ENCODE measurements around the gene NBEAL1. TPM values are rescaled to one million over a fixed set of nuclear protein-coding genes. Genes with fewer than 3 reads are reported as not detected.
"Not testable (repeated sequence)": the region's sequence is repeated elsewhere in the genome, so short reads cannot be mapped to it uniquely, and the experiment has no call there.

Gene NBEAL1
- total RNA-seq, 1 experiment from 2014 or later: 17.0 TPM

DNA sequence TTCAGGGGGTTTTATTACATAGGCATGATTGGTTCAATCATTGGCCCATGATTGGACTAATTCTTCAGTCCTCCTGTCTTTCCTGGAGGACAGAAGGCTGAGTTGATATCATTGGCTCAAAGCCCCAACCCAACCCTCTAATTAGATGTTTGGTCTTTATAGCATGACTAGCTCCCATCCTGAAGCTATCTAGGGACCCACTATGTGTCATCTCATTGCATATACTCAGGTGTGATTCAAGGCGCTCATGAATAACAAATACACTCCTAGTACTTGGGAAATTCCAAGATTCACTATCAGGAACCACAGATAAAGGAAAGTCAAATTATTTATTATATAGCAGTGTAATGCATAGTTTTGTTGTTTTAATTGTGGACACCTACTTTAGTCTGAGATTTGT lies 24.9 kb upstream of the NBEAL1 start:
- TF ChIP-seq YY1 (IDR thresholded peaks at IDR 0.05; ENCODE audit: extremely low read depth, insufficient replicate concordance, low read depth, low read length) (no peak), POLR2A (IDR thresholded peaks at IDR 0.05; ENCODE audit: borderline replicate concordance, extremely low read depth, insufficient read depth, insufficient read length) (no peak), ZFX (IDR thresholded peaks at IDR 0.05) (no peak)
- no peaks in the 10 kb centered on the region for H3K79me2 ChIP-seq (ENCODE audit: insufficient read depth, low read length)
- H3K4me2 ChIP-seq (ENCODE audit: low read length): no peak overlapping the region
- ChIA-PET RAD21 (ENCODE audit: low non-redundant PET in 1 of 2, low total read pairs in 2 of 2, uncharacterized antibody in 2 of 2, unreplicated experiment in 2 of 2) (no interaction called here), CTCF (no interaction called here), POLR2A (no interaction called here)
- intact Hi-C loops (cut with micrococcal nuclease): no loop called here
- H3K36me3 ChIP-seq (ENCODE audit: control insufficient read depth in 1 of 2, insufficient read depth in 2 of 2, low read length in 2 of 2): no peaks in the 10 kb centered on the region
- no peaks in the 10 kb centered on the region for H3K9me2 ChIP-seq (ENCODE audit: insufficient read depth)
- no peaks in the 10 kb centered on the region for H3K4me1 ChIP-seq (ENCODE audit: control insufficient read depth in 1 of 2, insufficient read depth in 2 of 2, low read length in 2 of 2)
- ATAC-seq (no peak), DNase-seq (ENCODE audit: low read depth, low spot score) (no peak)
- H2AFZ ChIP-seq (ENCODE audit: low read depth, low read length, poor library complexity, severe bottlenecking): no peak overlapping the region
- no peaks in the 10 kb centered on the region for H3K27me3 ChIP-seq (ENCODE audit: insufficient read depth, low read length)
- no peak overlapping the region for H3K9ac ChIP-seq (ENCODE audit: low read length)
- no peaks in the 10 kb centered on the region for H3K9me3 ChIP-seq (ENCODE audit: control insufficient read depth in 1 of 2, insufficient read depth in 1 of 2, low read depth in 1 of 2, low read length in 2 of 2)
- no TSS peak for BruUV-seq (replicated peaks)
- H3K27ac ChIP-seq (ENCODE audit: low read depth, low read length): no peak overlapping the region
- H4K20me1 ChIP-seq (ENCODE audit: insufficient read depth): no peaks in the 10 kb centered on the region
- no peak overlapping the region for H3K4me3 ChIP-seq (replicated peaks in 1 of 2; ENCODE audit: low read depth in 1 of 2, low read length in 2 of 2)

GRCh38 chr2:202990501-202990900 lies 24.2 kb upstream of the NBEAL1 start:
- H3K79me2 ChIP-seq (ENCODE audit: insufficient read depth, low read length): no peaks in the 10 kb centered on the region
- H3K4me2 ChIP-seq (ENCODE audit: low read length): no peak overlapping the region
- H3K9me2 ChIP-seq (ENCODE audit: insufficient read depth): no peaks in the 10 kb centered on the region
- H3K4me1 ChIP-seq (ENCODE audit: control insufficient read depth in 1 of 2, insufficient read depth in 2 of 2, low read length in 2 of 2): no peaks in the 10 kb centered on the region
- no peaks in the 10 kb centered on the region for H3K9me3 ChIP-seq (ENCODE audit: control insufficient read depth in 1 of 2, insufficient read depth in 1 of 2, low read depth in 1 of 2, low read length in 2 of 2)
- ChIA-PET RAD21 (ENCODE audit: low non-redundant PET in 1 of 2, low total read pairs in 2 of 2, uncharacterized antibody in 2 of 2, unreplicated experiment in 2 of 2) (no interaction called here), POLR2A (no interaction called here), CTCF (no interaction called here)
- no peaks in the 10 kb centered on the region for H3K36me3 ChIP-seq (ENCODE audit: control insufficient read depth in 1 of 2, insufficient read depth in 2 of 2, low read length in 2 of 2)
- intact Hi-C loops (cut with micrococcal nuclease): no loop called here
- ATAC-seq (no peak), DNase-seq (ENCODE audit: low read depth, low spot score) (no peak)
- H3K9ac ChIP-seq (ENCODE audit: low read length): no peak overlapping the region
- TF ChIP-seq EZH2phosphoT487 (IDR thresholded peaks at IDR 0.05; ENCODE audit: borderline replicate concordance): no peak
- TF ChIP-seq CEBPB (IDR thresholded peaks at IDR 0.05; ENCODE audit: low read depth): no peak
- no peak for TF ChIP-seq TCF7L2 (IDR thresholded peaks at IDR 0.05; ENCODE audit: borderline replicate concordance, extremely low read depth, insufficient read depth, insufficient read length)
- TF ChIP-seq CTCF (IDR thresholded peaks at IDR 0.05 in 2 of 3, conservative IDR thresholded peaks at IDR 0.05 in 1 of 3; ENCODE audit: borderline replicate concordance in 1 of 3, insufficient read depth in 1 of 3, low read depth in 2 of 3, low read length in 2 of 3): no peak
- TF ChIP-seq ZNF274 (IDR thresholded peaks at IDR 0.05; ENCODE audit: low read depth, low read length): no peak
- H2AFZ ChIP-seq (ENCODE audit: low read depth, low read length, poor library complexity, severe bottlenecking): no peak overlapping the region
- no TSS peak for BruUV-seq (replicated peaks)
- no peaks in the 10 kb centered on the region for H4K20me1 ChIP-seq (ENCODE audit: insufficient read depth)
- no peak overlapping the region for H3K4me3 ChIP-seq (replicated peaks in 1 of 2; ENCODE audit: low read depth in 1 of 2, low read length in 2 of 2)
- no peak overlapping the region for H3K27ac ChIP-seq (ENCODE audit: low read depth, low read length)
- H3K27me3 ChIP-seq (ENCODE audit: insufficient read depth, low read length): no peaks in the 10 kb centered on the region

- H3K9me3 ChIP-seq (ENCODE audit: control insufficient read depth in 1 of 2, insufficient read depth in 1 of 2, low read depth in 1 of 2, low read length in 2 of 2); H3K4me2 ChIP-seq (ENCODE audit: low read length); H3K27ac ChIP-seq (ENCODE audit: low read depth, low read length); BruUV-seq (replicated peaks); H4K20me1 ChIP-seq (ENCODE audit: insufficient read depth); H3K4me3 ChIP-seq (replicated peaks in 1 of 2; ENCODE audit: low read depth in 1 of 2, low read length in 2 of 2); H3K27me3 ChIP-seq (ENCODE audit: insufficient read depth, low read length); intact Hi-C loops (cut with micrococcal nuclease); H3K9me2 ChIP-seq (ENCODE audit: insufficient read depth); H3K79me2 ChIP-seq (ENCODE audit: insufficient read depth, low read length); RAD21 ChIA-PET (ENCODE audit: low non-redundant PET in 1 of 2, low total read pairs in 2 of 2, uncharacterized antibody in 2 of 2, unreplicated experiment in 2 of 2); CTCF ChIA-PET; H3K4me1 ChIP-seq (ENCODE audit: control insufficient read depth in 1 of 2, insufficient read depth in 2 of 2, low read length in 2 of 2); H2AFZ ChIP-seq (ENCODE audit: low read depth, low read length, poor library complexity, severe bottlenecking); H3K9ac ChIP-seq (ENCODE audit: low read length); H3K36me3 ChIP-seq (ENCODE audit: control insufficient read depth in 1 of 2, insufficient read depth in 2 of 2, low read length in 2 of 2); DNase-seq (ENCODE audit: low read depth, low spot score); ATAC-seq; POLR2A ChIA-PET: not testable (repeated sequence)
Observed at GRCh38 chr2:202997113-202997512, 17.6 kb upstream of the NBEAL1 start.

Measured in HCT116 (cell line).